ENCODE data around the gene C9orf50. TPM values are rescaled to one million over a fixed set of nuclear protein-coding genes. Genes with fewer than 3 reads are reported as not detected.
"Not testable (repeated sequence)": the region's sequence is repeated elsewhere in the genome, so short reads cannot be mapped to it uniquely, and the experiment has no call there.

The C9orf50 gene
- total RNA-seq = not detected in 2 replicates

GRCh38 chr9:129620669-129621295 is at the start of gene C9orf50:
Gene C9orf50, minus strand, starts transcription at chr9:129621101. Its CDS starts 527 bp downstream, at chr9:129620574.
- Mint-ChIP-seq H3K36me3 (ENCODE audit: low read depth) (no peaks in the 10 kb centered on the region), H3K4me3 (peak within 1 kb of the TSS; percentile 3), H3K27ac (no peak within 1 kb of the TSS), H3K4me1 (peaks cover 14% of the 10 kb centered on the region), H3K27me3 (peaks cover 34% of the 10 kb centered on the region), H3K9me3 (peaks cover 3% of the 10 kb centered on the region)
- intact Hi-C loops (cut with micrococcal nuclease) = no loop called here
- DNase-seq = no peak

GRCh38 chr9:129669946-129670345 is 49.0 kb upstream of the C9orf50 start:
- H3K4me1 Mint-ChIP-seq = peaks cover 8% of the 10 kb centered on the region
- intact Hi-C loops (cut with micrococcal nuclease) = loop anchor here (5.0 kb wide), 1 partner anchor 42 kb away; no protein-coding TSS in a partner anchor
- peaks cover 8% of the 10 kb centered on the region for H3K27me3 Mint-ChIP-seq
- no peaks in the 10 kb centered on the region for H3K36me3 Mint-ChIP-seq (ENCODE audit: low read depth)
- H3K4me3 Mint-ChIP-seq = no peak overlapping the region
- no peaks in the 10 kb centered on the region for H3K9me3 Mint-ChIP-seq
- H3K27ac Mint-ChIP-seq = no peak overlapping the region
- DNase-seq = no peak

GRCh38 chr9:129669141-129669718 is 48.3 kb upstream of the C9orf50 start:
- no peaks in the 10 kb centered on the region for H3K36me3 Mint-ChIP-seq (ENCODE audit: low read depth)
- no peaks in the 10 kb centered on the region for H3K9me3 Mint-ChIP-seq
- peaks cover 12% of the 10 kb centered on the region for H3K4me1 Mint-ChIP-seq
- H3K4me3 Mint-ChIP-seq = no peak overlapping the region
- DNase-seq = no peak
- H3K27ac Mint-ChIP-seq = no peak overlapping the region
- intact Hi-C loops (cut with micrococcal nuclease) = no loop called here
- H3K27me3 Mint-ChIP-seq = peaks cover 12% of the 10 kb centered on the region

GRCh38 chr9:129667850-129668249 is 46.9 kb upstream of the C9orf50 start:
- H3K9me3 Mint-ChIP-seq = no peaks in the 10 kb centered on the region
- H3K4me3 Mint-ChIP-seq = no peak overlapping the region
- no peaks in the 10 kb centered on the region for H3K36me3 Mint-ChIP-seq (ENCODE audit: low read depth)
- H3K27ac Mint-ChIP-seq = no peak overlapping the region
- intact Hi-C loops (cut with micrococcal nuclease) = no loop called here
- peaks cover 12% of the 10 kb centered on the region for H3K27me3 Mint-ChIP-seq
- no peak for DNase-seq
- peaks cover 12% of the 10 kb centered on the region for H3K4me1 Mint-ChIP-seq

- no peak for DNase-seq
- intact Hi-C loops (cut with micrococcal nuclease) = no loop called here
- no peaks in the 10 kb centered on the region for H3K9me3 Mint-ChIP-seq
- peaks cover 14% of the 10 kb centered on the region for H3K27me3 Mint-ChIP-seq
- H3K4me1 Mint-ChIP-seq = peaks cover 12% of the 10 kb centered on the region
- no peaks in the 10 kb centered on the region for H3K36me3 Mint-ChIP-seq (ENCODE audit: low read depth)
- H3K27ac Mint-ChIP-seq = no peak overlapping the region
- no peak overlapping the region for H3K4me3 Mint-ChIP-seq
Observed at GRCh38 chr9:129667378-129667777, 46.5 kb upstream of the C9orf50 start.

- peaks cover 15% of the 10 kb centered on the region for H3K27me3 Mint-ChIP-seq
- H3K4me3 Mint-ChIP-seq = no peak overlapping the region
- H3K36me3 Mint-ChIP-seq (ENCODE audit: low read depth) = no peaks in the 10 kb centered on the region
Observed at GRCh38 chr9:129666575-129666974, 45.7 kb upstream of the C9orf50 start.

GRCh38 chr9:129665814-129666520 is 45.1 kb upstream of the C9orf50 start:
- H3K36me3 Mint-ChIP-seq (ENCODE audit: low read depth) = no peaks in the 10 kb centered on the region
- no peaks in the 10 kb centered on the region for H3K9me3 Mint-ChIP-seq
- peak; percentile 62 for DNase-seq
- H3K4me1 Mint-ChIP-seq = peaks cover 9% of the 10 kb centered on the region
- intact Hi-C loops (cut with micrococcal nuclease) = no loop called here
- peak overlapping the region; percentile 50 for H3K4me3 Mint-ChIP-seq
- peaks cover 21% of the 10 kb centered on the region for H3K27me3 Mint-ChIP-seq
- H3K27ac Mint-ChIP-seq = no peak overlapping the region

More at GRCh38 chr9:129666575-129666974, 45.7 kb upstream of the C9orf50 start:
- no peak overlapping the region for H3K27ac Mint-ChIP-seq
- DNase-seq = no peak
- intact Hi-C loops (cut with micrococcal nuclease) = no loop called here
- H3K4me1 Mint-ChIP-seq = peaks cover 10% of the 10 kb centered on the region
- no peaks in the 10 kb centered on the region for H3K9me3 Mint-ChIP-seq

GRCh38 chr9:129665389-129665775 is 44.5 kb upstream of the C9orf50 start, which contains the start of gene PRRX2:
Gene PRRX2, plus strand, starts transcription at chr9:129665647. Its CDS starts 221 bp downstream, at chr9:129665868.
- Mint-ChIP-seq H3K27ac (no peak within 1 kb of the TSS), H3K36me3 (ENCODE audit: low read depth) (no peaks in the 10 kb centered on the region), H3K4me3 (peak within 1 kb of the TSS; percentile 79), H3K27me3 (peaks cover 23% of the 10 kb centered on the region), H3K4me1 (peaks cover 7% of the 10 kb centered on the region), H3K9me3 (no peaks in the 10 kb centered on the region)
- DNase-seq = peak; percentile 86
- intact Hi-C loops (cut with micrococcal nuclease) = no loop called here

- peak; percentile 77 for DNase-seq
- Mint-ChIP-seq H3K4me3 (peak overlapping the region; percentile 79), H3K36me3 (ENCODE audit: low read depth) (no peaks in the 10 kb centered on the region), H3K27ac (no peak overlapping the region), H3K9me3 (no peaks in the 10 kb centered on the region), H3K27me3 (peaks cover 23% of the 10 kb centered on the region), H3K4me1 (peaks cover 7% of the 10 kb centered on the region)
- intact Hi-C loops (cut with micrococcal nuclease) = no loop called here
Observed at GRCh38 chr9:129664746-129665388, 44.0 kb upstream of the C9orf50 start.

GRCh38 chr9:129662239-129662638 is 41.3 kb upstream of the C9orf50 start:
- intact Hi-C loops (cut with micrococcal nuclease); H3K27ac Mint-ChIP-seq; H3K36me3 Mint-ChIP-seq (ENCODE audit: low read depth); H3K4me1 Mint-ChIP-seq; H3K9me3 Mint-ChIP-seq; DNase-seq; H3K4me3 Mint-ChIP-seq: not testable (repeated sequence)
- H3K27me3 Mint-ChIP-seq = peaks cover 21% of the 10 kb centered on the region

- DNase-seq = no peak
- Mint-ChIP-seq H3K4me1 (peaks cover 7% of the 10 kb centered on the region), H3K9me3 (no peaks in the 10 kb centered on the region), H3K4me3 (no peak overlapping the region), H3K27ac (no peak overlapping the region), H3K36me3 (ENCODE audit: low read depth) (no peaks in the 10 kb centered on the region), H3K27me3 (peaks cover 18% of the 10 kb centered on the region)
- intact Hi-C loops (cut with micrococcal nuclease) = no loop called here
Observed at GRCh38 chr9:129661029-129661428, 40.1 kb upstream of the C9orf50 start.

GRCh38 chr9:129656795-129657390 is 36.0 kb upstream of the C9orf50 start:
- Mint-ChIP-seq H3K4me3 (no peak overlapping the region), H3K9me3 (no peaks in the 10 kb centered on the region), H3K36me3 (ENCODE audit: low read depth) (no peaks in the 10 kb centered on the region), H3K4me1 (no peaks in the 10 kb centered on the region), H3K27me3 (peaks cover 8% of the 10 kb centered on the region), H3K27ac (no peak overlapping the region)
- intact Hi-C loops (cut with micrococcal nuclease) = no loop called here
- DNase-seq = no peak

- Mint-ChIP-seq H3K4me3 (no peak overlapping the region), H3K27me3 (no peaks in the 10 kb centered on the region), H3K9me3 (no peaks in the 10 kb centered on the region), H3K27ac (no peak overlapping the region), H3K4me1 (no peaks in the 10 kb centered on the region), H3K36me3 (ENCODE audit: low read depth) (no peaks in the 10 kb centered on the region)
- DNase-seq = no peak
- intact Hi-C loops (cut with micrococcal nuclease) = no loop called here
Observed at GRCh38 chr9:129655696-129656095, 34.8 kb upstream of the C9orf50 start.

Measured in activated CD4-positive, alpha-beta T cell treated with anti-CD3 and anti-CD28 coated beads, Interleukin-2, amount 10 ng/mL, durations not matched to agents 24 days and 14 days (primary cell).